GM12873 (cell line): ENCODE data around the gene TCEANC.

Experiments used
- CTCF ChIP-seq: IDR thresholded peaks from 2 replicates; pipeline ENCODE4 v1.5.1; 2012; ENCODE audit warnings: low read depth, mild to moderate bottlenecking, moderate library complexity, low read length, control low read depth; ENCODE audit not compliant: insufficient read depth; ENCODE audit errors: missing control alignments

Gene TCEANC

GRCh38 chrX:13661735-13662288 is 8.9 kb downstream of the TCEANC start:
- TF ChIP-seq CTCF = no peak

- TF ChIP-seq CTCF = no peak
These were observed 9.4 kb downstream of the TCEANC start for GRCh38 chrX:13662355-13662791.

- TF ChIP-seq CTCF = no peak
These were observed 11.1 kb downstream of the TCEANC start for GRCh38 chrX:13664020-13664419.

- TF ChIP-seq CTCF = no peak
These were observed 13.9 kb downstream of the TCEANC start for GRCh38 chrX:13666836-13667235.

GRCh38 chrX:13667919-13668318 is 15.0 kb downstream of the TCEANC start:
- TF ChIP-seq CTCF = no peak

GRCh38 chrX:13669246-13669737 is 16.4 kb downstream of the TCEANC start:
- TF ChIP-seq CTCF = no peak

- TF ChIP-seq CTCF = no peak
These were observed 17.3 kb downstream of the TCEANC start for GRCh38 chrX:13670197-13670596.
